IMR-90 (cell line): ENCODE results near the gene LFNG.

Experiments used
- CEBPB ChIP-seq: IDR thresholded peaks from 2 replicates; pipeline ENCODE4 v1.6.1; 2012; ENCODE audit warnings: low read depth, low read length, improper control_type of control experiment
- CTCF ChIP-seq: conservative IDR thresholded peaks from 2 replicates; pipeline ENCODE4 v1.5.1; 2012; ENCODE audit warnings: mild to moderate bottlenecking, low read depth, low read length, improper control_type of control experiment
- MAFK ChIP-seq: IDR thresholded peaks from 2 replicates; pipeline ENCODE4 v1.6.1; 2012; ENCODE audit warnings: low read depth, low read length, improper control_type of control experiment
- POLR2A ChIP-seq: IDR thresholded peaks from 2 replicates; pipeline ENCODE4 v1.6.1; 2012; ENCODE audit warnings: mild to moderate bottlenecking, low read depth, low read length
- RFX5 ChIP-seq: IDR thresholded peaks from 2 replicates; pipeline ENCODE4 v1.8.0; 2012; ENCODE audit warnings: low read depth, mild to moderate bottlenecking, low read length, moderate library complexity

DNA sequence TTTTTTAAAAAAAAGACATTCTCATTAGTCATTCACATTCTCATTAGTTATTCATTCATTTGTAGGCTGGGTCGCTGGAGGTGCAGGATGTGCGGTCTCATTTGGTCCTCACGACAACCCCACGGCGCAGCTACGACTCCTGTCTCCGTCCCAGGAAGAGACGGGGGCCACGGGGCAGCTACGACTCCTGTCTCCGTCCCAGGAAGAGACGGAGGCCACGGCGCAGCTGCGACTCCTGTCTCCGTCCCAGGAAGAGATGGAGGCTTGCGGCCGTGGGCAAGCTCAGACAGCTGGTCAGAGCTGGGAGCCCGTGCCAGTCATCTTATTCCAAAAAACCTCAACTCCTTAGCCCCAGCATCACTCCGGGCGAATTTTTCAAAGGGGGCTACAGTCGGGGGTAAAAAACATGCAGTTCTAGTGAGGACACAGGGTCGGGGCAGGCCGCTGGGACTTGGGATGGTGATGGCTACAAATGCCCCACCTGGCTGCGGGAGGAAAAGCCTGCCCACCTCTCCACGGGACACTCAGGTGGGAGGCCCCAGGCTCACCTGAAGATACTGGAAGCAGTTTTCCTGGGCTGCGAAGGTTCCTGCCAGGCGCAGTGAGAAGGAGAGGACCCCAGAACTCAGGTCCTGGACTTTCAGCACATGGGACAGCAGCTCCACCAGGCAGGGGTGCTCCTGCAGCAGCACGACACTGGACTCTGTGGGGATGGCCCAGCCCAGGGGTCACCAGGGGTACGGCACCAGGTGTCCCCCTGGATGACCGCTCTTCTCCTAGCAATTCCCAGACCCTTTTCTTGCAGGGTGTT lies 27.4 kb downstream of the LFNG start:
- TF ChIP-seq CTCF = no peak
- no peak for TF ChIP-seq CEBPB
- no peak for TF ChIP-seq RFX5
- no peak for TF ChIP-seq MAFK
- no peak for TF ChIP-seq POLR2A
